HG03175 (cell line): ENCODE data around the gene CNN2.

ENCODE experiments used
- ATAC-seq: cut with Tn5 transposase; IDR thresholded peaks from one replicate; pipeline ENCODE4 v1.9.1; 2021; ENCODE audit warnings: mild to moderate bottlenecking, moderate library complexity; ENCODE audit not compliant: unreplicated experiment

Gene CNN2

GRCh38 chr19:1047696-1048147 is 21.3 kb downstream of the CNN2 start:
- no peak for ATAC-seq

- no peak for ATAC-seq
Measured at GRCh38 chr19:1049106-1049505, 22.7 kb downstream of the CNN2 start.

DNA sequence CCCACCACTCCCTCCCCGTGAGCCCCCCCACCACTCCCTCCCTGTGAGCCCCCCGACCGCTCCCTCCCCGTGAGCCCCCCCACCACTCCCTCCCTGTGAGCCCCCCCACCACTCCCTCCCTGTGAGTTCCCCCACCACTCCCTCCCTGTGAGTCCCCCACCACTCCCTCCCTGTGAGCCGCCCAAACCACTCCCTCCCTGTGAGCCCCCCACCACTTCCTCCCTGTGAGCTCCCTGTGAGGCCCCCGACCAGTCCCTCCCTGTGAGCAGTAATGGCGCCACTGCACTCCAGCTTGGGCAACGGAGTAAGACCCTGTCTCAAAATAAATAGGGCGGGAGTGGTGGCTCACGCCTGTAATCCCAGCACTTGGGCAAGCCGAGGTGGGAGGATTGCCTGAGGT is 23.4 kb downstream of the CNN2 start:
- ATAC-seq = no peak

DNA sequence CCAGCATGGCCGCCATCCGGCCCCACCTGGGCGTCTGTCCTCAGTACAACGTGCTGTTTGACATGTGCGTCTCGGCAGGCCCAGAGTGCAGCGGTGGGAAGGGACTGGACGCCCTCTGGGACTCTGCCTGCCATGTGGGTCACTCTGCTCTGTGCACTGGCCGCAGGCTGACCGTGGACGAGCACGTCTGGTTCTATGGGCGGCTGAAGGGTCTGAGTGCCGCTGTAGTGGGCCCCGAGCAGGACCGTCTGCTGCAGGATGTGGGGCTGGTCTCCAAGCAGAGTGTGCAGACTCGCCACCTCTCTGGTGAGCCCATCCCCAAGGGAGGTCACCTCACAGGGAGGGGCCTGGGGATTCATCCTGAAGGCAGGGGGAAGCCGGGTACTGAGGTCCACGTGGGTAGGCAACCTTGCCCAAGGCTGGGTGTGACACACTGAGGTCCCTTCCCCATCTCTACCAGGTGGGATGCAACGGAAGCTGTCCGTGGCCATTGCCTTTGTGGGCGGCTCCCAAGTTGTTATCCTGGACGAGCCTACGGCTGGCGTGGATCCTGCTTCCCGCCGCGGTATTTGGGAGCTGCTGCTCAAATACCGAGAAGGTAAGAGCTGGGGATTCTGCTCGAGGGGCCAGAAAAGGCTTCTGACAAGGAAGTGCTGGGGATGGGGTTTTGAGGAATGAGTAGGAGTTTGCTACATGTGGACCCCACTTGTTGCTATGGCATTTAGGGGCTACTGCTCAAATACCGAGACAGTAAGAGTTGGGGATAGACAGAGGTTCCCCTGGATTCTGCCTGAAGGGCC is 24.8 kb downstream of the CNN2 start:
- no peak for ATAC-seq

DNA sequence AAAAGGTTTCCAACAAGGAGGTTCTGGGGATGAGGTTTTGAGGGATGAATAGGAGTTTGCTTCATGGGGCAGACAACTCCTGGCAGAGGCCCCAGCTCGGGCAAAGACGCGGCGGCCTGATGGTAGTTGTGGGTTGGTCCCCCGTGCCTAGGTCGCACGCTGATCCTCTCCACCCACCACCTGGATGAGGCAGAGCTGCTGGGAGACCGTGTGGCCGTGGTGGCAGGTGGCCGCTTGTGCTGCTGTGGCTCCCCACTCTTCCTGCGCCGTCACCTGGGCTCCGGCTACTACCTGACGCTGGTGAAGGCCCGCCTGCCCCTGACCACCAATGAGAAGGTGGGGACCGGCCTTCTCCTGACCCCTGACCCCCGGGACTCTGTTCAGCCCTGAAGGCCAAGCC is 25.4 kb downstream of the CNN2 start:
- no peak for ATAC-seq

DNA sequence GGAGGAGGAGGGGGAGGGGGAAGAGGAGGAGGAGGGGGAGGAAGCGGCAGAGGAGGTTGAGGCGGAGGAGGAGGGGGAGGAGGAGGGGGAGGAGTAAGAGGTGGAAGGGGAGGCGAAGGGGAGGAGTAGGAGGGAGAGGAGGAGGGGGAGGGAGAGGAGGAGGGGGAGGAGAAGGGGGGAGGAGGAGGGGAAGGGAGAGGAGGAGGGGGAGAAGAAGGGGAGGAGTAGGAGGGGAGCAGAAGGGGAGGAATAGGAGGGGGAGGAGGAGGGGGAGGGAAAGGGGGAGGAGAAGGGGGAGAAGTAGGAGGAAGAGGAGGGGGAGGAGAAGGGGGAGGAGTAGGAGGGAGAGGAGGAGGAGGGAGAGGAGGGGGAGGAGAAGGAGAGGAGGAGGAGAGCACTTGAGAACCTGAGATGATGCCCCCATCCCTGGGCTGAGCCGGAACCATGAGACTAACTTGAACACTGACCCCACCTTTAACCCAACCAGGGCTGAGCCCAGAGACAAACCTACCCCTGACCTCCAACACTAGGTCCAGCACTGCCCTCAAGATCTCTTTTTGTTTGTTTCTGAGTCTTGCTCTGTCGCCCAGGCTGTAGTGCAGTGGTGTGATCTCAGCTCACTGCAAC is 26.1 kb downstream of the CNN2 start:
- ATAC-seq = no peak

- ATAC-seq = no peak
Measured at GRCh38 chr19:1053176-1054101, 27.0 kb downstream of the CNN2 start.

DNA sequence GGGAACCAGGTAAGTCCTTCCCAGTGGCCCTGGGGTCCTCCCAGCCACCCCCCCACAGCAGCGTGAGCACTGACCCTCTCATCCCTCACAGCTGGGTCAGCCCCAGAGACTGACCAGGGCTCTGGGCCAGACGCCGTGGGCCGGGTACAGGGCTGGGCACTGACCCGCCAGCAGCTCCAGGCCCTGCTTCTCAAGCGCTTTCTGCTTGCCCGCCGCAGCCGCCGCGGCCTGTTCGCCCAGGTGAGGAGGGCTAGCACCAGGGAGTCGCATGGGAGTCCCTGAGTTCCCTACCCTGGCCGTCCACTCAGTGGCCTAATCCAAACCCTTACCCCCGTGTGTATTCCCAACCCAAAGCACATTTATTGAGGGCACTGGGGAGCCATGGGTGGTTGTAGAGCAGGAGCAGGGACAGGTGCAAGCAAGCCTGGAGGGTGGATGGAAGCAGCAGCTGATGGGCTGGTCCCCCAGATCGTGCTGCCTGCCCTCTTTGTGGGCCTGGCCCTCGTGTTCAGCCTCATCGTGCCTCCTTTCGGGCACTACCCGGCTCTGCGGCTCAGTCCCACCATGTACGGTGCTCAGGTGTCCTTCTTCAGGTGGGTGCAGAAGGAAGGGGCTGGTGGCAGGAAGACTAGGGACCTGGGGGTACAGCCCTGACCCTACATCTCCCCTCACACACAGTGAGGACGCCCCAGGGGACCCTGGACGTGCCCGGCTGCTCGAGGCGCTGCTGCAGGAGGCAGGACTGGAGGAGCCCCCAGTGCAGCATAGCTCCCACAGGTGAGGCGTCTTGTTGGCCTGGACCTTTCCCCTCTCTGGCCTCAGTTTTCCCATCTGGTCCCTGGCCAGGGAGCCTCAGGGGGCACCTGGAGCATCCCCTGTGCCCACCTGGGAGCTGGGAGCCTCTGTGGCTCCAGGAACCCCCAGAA is 28.0 kb downstream of the CNN2 start:
- no peak for ATAC-seq

DNA sequence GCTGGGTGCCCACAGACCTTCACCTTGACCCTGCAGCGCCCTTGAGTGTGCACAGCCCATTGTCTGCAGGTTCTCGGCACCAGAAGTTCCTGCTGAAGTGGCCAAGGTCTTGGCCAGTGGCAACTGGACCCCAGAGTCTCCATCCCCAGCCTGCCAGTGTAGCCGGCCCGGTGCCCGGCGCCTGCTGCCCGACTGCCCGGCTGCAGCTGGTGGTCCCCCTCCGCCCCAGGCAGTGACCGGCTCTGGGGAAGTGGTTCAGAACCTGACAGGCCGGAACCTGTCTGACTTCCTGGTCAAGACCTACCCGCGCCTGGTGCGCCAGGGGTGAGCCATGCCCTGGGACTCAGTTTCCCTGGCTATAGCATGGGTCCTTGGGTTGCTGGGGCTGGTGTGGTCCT is 28.6 kb downstream of the CNN2 start:
- ATAC-seq = no peak

DNA sequence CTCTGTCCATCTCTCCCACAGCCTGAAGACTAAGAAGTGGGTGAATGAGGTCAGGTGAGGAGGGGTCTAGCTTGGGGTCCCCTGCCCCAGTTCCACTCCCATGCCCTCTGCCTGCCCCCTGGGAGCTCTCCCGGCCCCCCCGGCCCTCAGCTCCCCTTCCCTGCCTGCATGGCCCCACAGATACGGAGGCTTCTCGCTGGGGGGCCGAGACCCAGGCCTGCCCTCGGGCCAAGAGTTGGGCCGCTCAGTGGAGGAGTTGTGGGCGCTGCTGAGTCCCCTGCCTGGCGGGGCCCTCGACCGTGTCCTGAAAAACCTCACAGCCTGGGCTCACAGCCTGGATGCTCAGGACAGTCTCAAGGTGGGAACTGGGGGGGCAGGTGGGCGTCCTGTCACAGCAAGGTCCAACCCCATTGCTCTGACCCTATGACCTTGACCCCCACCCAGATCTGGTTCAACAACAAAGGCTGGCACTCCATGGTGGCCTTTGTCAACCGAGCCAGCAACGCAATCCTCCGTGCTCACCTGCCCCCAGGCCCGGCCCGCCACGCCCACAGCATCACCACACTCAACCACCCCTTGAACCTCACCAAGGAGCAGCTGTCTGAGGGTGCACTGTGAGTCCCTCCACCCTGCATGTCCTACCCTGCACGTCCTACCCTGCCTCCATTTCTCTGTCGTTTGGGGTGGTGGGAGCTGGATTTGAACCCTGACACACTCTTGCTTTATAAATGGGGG is 29.6 kb downstream of the CNN2 start:
- ATAC-seq = no peak

DNA sequence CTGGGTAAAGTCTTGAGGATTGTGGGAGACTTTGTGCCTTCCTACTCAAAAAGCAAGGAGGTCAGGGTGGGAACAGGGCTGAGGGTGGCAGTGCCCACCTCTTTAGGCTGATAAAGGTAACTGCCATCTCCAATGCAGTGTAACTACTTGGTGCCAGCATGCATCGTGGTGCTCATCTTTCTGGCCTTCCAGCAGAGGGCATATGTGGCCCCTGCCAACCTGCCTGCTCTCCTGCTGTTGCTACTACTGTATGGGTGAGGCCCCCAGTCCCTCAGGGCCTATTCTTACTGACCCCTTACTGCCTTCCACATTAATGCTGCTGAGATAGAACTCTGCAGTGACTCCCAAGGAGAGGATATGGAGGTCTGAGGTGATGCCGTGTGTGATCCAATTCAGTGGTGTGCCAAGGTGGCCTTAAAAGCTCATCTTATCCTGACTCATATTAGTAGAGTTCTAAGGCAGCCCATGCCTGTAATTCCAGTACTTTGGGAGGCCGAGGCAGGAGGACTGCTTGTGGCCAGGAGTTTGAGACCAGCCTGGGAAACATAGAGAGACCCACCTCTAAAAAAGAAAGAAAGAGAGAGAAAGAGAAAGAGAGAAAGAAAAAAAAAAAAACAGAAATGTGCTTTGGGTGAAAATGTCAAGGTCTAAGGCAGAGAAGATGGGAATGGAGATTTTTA is 30.9 kb downstream of the CNN2 start:
- no peak for ATAC-seq

DNA sequence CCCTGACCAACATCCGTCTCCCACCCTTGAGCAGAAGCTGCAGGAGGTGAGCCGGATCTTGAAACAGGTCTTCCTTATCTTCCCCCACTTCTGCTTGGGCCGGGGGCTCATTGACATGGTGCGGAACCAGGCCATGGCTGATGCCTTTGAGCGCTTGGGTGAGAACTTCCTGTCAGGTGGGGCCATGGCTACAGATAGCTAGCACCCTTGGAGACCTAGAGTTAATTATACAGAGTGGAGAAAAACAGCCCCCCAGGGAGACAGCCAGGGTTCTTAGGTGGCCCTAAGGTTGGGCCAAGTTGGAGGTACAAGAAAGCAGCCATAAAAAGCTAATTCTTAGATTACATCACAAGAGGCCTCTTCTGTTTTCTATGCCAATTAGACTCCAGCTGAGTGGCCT is 31.7 kb downstream of the CNN2 start:
- no peak for ATAC-seq

DNA sequence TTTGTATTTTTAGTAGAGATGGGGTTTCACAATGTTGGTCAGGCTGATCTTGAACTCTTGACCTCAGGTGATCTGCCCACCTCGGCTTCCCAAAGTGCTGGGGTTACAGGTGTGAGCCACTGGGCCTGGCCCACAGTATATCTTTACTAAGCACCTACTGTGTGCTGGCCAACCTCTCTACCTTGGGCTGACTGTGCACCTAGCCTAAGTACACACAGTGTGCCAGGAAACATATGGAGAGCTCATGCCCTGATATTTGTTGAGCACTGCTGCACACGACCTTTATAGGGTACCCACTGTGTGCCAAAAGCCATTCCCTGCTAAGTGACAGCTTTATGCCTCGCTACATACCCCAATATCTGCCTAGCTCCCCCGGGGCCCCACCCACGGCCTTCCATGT is 34.3 kb downstream of the CNN2 start:
- no peak for ATAC-seq

DNA sequence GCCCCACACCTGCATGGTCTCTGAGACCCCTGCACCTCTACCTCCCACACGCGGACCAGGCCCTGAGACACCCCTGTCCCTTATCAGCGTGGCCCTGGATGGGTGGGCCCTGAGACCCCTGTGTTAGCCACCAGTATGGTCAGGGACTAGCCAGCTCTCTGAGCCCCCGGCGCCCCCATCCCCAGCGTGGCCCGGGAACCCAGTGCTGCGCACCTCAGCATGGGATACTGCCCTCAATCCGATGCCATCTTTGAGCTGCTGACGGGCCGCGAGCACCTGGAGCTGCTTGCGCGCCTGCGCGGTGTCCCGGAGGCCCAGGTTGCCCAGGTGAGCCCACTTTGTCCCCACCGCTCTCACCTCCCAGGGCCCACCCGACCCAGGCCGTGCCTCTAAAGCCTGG is 35.6 kb downstream of the CNN2 start:
- no peak for ATAC-seq

GRCh38 chr19:1062387-1063029 is 36.1 kb downstream of the CNN2 start:
- ATAC-seq = no peak

- no peak for ATAC-seq
Measured at GRCh38 chr19:1063030-1063908, 36.9 kb downstream of the CNN2 start.

DNA sequence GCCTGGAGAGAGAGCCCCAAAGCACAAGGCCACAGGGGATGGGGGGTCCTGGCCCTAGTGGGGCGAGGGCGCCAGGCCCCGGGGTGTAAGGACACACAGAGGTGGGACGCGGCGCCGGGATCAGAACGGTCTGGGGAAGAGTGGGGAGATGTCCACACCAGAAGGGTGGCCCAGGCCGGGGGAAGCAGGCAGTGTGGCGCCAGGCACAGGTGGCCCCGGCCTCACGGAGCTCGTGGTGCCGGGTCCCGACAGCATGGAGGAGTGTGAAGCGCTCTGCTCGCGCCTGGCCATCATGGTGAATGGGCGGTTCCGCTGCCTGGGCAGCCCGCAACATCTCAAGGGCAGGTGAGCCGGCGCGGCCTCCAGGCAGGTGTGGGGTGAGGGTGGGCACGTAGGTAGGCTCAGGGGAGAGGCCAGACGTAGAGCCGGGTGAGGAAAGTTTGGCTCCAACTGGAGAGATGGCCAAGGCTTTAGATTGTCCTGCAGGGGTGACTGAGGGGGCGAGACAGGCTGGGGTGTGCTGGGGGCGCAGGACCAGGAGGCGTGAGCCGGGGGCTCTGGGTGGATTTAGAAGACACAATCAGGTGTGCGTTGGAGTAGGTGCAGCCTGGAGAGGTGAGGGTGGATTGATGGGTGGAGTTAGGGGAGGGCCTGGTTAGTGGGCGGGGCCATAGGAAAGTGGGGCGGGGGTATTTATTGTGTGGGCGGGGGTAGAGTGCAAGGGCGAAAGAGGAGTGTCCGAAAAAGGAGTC is 37.7 kb downstream of the CNN2 start:
- ATAC-seq = no peak
